Measurements from ENCODE around the gene DOCK2.

DNA sequence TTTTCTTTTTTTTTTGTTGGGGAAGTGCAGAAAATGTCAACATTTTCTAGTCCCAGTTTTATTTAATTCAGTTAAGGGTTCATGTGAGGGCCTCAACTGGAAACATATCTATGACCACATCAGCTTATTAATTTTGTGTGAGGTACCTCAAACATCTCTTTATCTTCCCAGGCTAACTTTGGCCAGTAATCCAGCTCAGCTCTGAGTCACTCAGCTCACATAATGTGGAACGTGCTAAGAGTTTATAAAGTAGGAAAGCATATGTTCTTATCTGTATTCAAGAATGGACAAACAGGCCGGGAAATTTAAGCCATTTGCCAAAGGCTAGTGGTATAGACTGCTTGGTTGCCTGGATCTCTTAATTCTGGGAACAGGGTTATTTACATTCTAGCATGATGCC is 224.9 kb downstream of the DOCK2 start:
- TF ChIP-seq, protein P1, sequence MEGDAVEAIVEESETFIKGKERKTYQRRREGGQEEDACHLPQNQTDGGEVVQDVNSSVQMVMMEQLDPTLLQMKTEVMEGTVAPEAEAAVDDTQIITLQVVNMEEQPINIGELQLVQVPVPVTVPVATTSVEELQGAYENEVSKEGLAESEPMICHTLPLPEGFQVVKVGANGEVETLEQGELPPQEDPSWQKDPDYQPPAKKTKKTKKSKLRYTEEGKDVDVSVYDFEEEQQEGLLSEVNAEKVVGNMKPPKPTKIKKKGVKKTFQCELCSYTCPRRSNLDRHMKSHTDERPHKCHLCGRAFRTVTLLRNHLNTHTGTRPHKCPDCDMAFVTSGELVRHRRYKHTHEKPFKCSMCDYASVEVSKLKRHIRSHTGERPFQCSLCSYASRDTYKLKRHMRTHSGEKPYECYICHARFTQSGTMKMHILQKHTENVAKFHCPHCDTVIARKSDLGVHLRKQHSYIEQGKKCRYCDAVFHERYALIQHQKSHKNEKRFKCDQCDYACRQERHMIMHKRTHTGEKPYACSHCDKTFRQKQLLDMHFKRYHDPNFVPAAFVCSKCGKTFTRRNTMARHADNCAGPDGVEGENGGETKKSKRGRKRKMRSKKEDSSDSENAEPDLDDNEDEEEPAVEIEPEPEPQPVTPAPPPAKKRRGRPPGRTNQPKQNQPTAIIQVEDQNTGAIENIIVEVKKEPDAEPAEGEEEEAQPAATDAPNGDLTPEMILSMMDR (conservative IDR thresholded peaks at IDR 0.05; ENCODE audit: low read depth, low read length), result no peak
- TF ChIP-seq EZH2 (IDR thresholded peaks at IDR 0.05; ENCODE audit: borderline replicate concordance, low read depth, low read length, poor library complexity, severe bottlenecking), result no peak

All from A673 (cell line).